ENCODE measurements around the gene ENAH.
"Not testable (repeated sequence)": the region's sequence is repeated elsewhere in the genome, so short reads cannot be mapped to it uniquely, and the experiment has no call there.

ENAH gene

GRCh38 chr1:225517221-225517620 lies 135.7 kb downstream of the ENAH start:
- no peak for TF ChIP-seq CTCF (IDR thresholded peaks at IDR 0.05; ENCODE audit: low read depth, low read length)
- no peak for DNase-seq (ENCODE audit: extremely low read depth, low read depth)

- no peak for TF ChIP-seq CTCF (IDR thresholded peaks at IDR 0.05; ENCODE audit: low read depth, low read length)
- DNase-seq (ENCODE audit: extremely low read depth, low read depth): no peak
These were observed 138.2 kb downstream of the ENAH start for GRCh38 chr1:225514671-225515081.

- not testable (repeated sequence) for DNase-seq (ENCODE audit: extremely low read depth, low read depth)
These were observed 139.3 kb downstream of the ENAH start for GRCh38 chr1:225513576-225513975.

GRCh38 chr1:225511828-225512381 lies 141.0 kb downstream of the ENAH start:
- no peak for DNase-seq (ENCODE audit: extremely low read depth, low read depth)
- no peak for TF ChIP-seq CTCF (IDR thresholded peaks at IDR 0.05; ENCODE audit: low read depth, low read length)

- not testable (repeated sequence) for DNase-seq (ENCODE audit: extremely low read depth, low read depth)
These were observed 142.2 kb downstream of the ENAH start for GRCh38 chr1:225510740-225511139.

- DNase-seq (ENCODE audit: extremely low read depth, low read depth): no peak
- no peak for TF ChIP-seq CTCF (IDR thresholded peaks at IDR 0.05; ENCODE audit: low read depth, low read length)
These were observed 143.2 kb downstream of the ENAH start for GRCh38 chr1:225509770-225510169.

- TF ChIP-seq CTCF (IDR thresholded peaks at IDR 0.05; ENCODE audit: low read depth, low read length): no peak
- DNase-seq (ENCODE audit: extremely low read depth, low read depth): no peak
These were observed 143.6 kb downstream of the ENAH start for GRCh38 chr1:225509376-225509707.

GRCh38 chr1:225508538-225509375 lies 144.2 kb downstream of the ENAH start:
- peak; percentile 86 for DNase-seq (ENCODE audit: extremely low read depth, low read depth)
- no peak for TF ChIP-seq CTCF (IDR thresholded peaks at IDR 0.05; ENCODE audit: low read depth, low read length)

All from AG09319 (cell line).